NCI-H1105 treated with DMSO at 0.1 percent for 48 hours (cell line): ENCODE results near the gene KDM7A.
"Not testable (repeated sequence)": the region's sequence is repeated elsewhere in the genome, so short reads cannot be mapped to it uniquely, and the experiment has no call there.

Experiments used
- DNase-seq: peaks from one replicate; lab custom pipeline; 2025; lab: John Stamatoyannopoulos, UW

Gene KDM7A

GRCh38 chr7:140176811-140177702 is at the start of gene KDM7A:
Gene KDM7A (minus strand): TSS chr7:140176983. CDS start chr7:140176937, 46 bp downstream.
- DNase-seq = peak; percentile 81

GRCh38 chr7:140225562-140226249 is 48.9 kb upstream of the KDM7A start:
- DNase-seq = no peak

- DNase-seq = no peak
These were observed 46.9 kb upstream of the KDM7A start for GRCh38 chr7:140223515-140224221.

- DNase-seq = no peak
These were observed 46.0 kb upstream of the KDM7A start for GRCh38 chr7:140222814-140223213.

GRCh38 chr7:140219672-140220524 is 43.1 kb upstream of the KDM7A start:
- DNase-seq = no peak

GRCh38 chr7:140218656-140219055 is 41.9 kb upstream of the KDM7A start:
- DNase-seq = no peak

GRCh38 chr7:140217750-140218501 is 41.1 kb upstream of the KDM7A start:
- no peak for DNase-seq

- DNase-seq = no peak
These were observed 38.5 kb upstream of the KDM7A start for GRCh38 chr7:140215281-140215680.

GRCh38 chr7:140214075-140214684 is 37.4 kb upstream of the KDM7A start:
- DNase-seq = peak; percentile 22

- no peak for DNase-seq
These were observed 36.9 kb upstream of the KDM7A start for GRCh38 chr7:140213684-140214074.

- no peak for DNase-seq
These were observed 35.5 kb upstream of the KDM7A start for GRCh38 chr7:140212100-140212881.

GRCh38 chr7:140211698-140212097 is 34.9 kb upstream of the KDM7A start:
- DNase-seq = no peak

GRCh38 chr7:140209866-140210609 is 33.3 kb upstream of the KDM7A start:
- DNase-seq = no peak

GRCh38 chr7:140206616-140207389 is 30.0 kb upstream of the KDM7A start:
- DNase-seq = no peak

GRCh38 chr7:140205600-140205999 is 28.8 kb upstream of the KDM7A start:
- DNase-seq = no peak

- DNase-seq = no peak
These were observed 26.8 kb upstream of the KDM7A start for GRCh38 chr7:140203556-140203955.

GRCh38 chr7:140202942-140203341 is 26.2 kb upstream of the KDM7A start:
- DNase-seq = not testable (repeated sequence)

GRCh38 chr7:140201393-140201792 is 24.6 kb upstream of the KDM7A start:
- DNase-seq = no peak
